Astrocyte (in vitro differentiated cells and primary cell): ENCODE data around the gene SPON2. TPM values are rescaled to one million over a fixed set of nuclear protein-coding genes. Genes with fewer than 3 reads are reported as not detected.

Experiments
- DNase-seq: peaks from one replicate; pipeline ENCODE4 v3.0.0-alpha.2; 2010; ENCODE audit warnings: low read depth
- FAIRE-seq: peaks from 2 replicates; lab custom pipeline; 2011; peaks lifted over from hg19 to GRCh38; lab: Jason Lieb, UNC
- H2AFZ ChIP-seq: 2 replicates; pipeline ENCODE4 v1.6.0; 2012; ENCODE audit warnings: low read depth, low read length, inconsistent platforms
- H3K27ac ChIP-seq: 2 replicates; pipeline ENCODE4 v1.5.1; 2011; ENCODE audit warnings: low read depth, low read length, inconsistent platforms
- H3K27me3 ChIP-seq: 2 replicates; pipeline ENCODE4 v1.6.0; 2011; ENCODE audit warnings: low read length, inconsistent platforms; ENCODE audit not compliant: insufficient read depth
- H3K36me3 ChIP-seq: 2 replicates; pipeline ENCODE4 v1.5.1; 2011; ENCODE audit warnings: low read length, inconsistent platforms; ENCODE audit not compliant: insufficient read depth
- H3K4me1 ChIP-seq: 2 replicates; pipeline ENCODE4 v1.5.1; 2011; ENCODE audit warnings: low read length, inconsistent platforms; ENCODE audit not compliant: insufficient read depth
- H3K4me2 ChIP-seq: 2 replicates; pipeline ENCODE4 v1.6.0; 2012; ENCODE audit warnings: low read length, inconsistent platforms
- H3K4me3 ChIP-seq: 2 replicates; pipeline ENCODE4 v1.5.1; 2011; ENCODE audit warnings: low read depth, mild to moderate bottlenecking, low read length, inconsistent platforms; ENCODE audit not compliant: insufficient read depth
- H3K79me2 ChIP-seq: 2 replicates; pipeline ENCODE4 v1.6.0; 2012; ENCODE audit warnings: mild to moderate bottlenecking, low read length, inconsistent platforms; ENCODE audit not compliant: insufficient read depth
- H3K9ac ChIP-seq: 2 replicates; pipeline ENCODE4 v1.6.0; 2012; ENCODE audit warnings: mild to moderate bottlenecking, low read length, inconsistent platforms
- H3K9me3 ChIP-seq: 2 replicates; pipeline ENCODE4 v1.5.1; 2012; ENCODE audit warnings: low read depth, mild to moderate bottlenecking, low read length, inconsistent platforms; ENCODE audit not compliant: insufficient read depth
- H4K20me1 ChIP-seq: 2 replicates; pipeline ENCODE4 v1.6.0; 2012; ENCODE audit warnings: low read length, inconsistent platforms; ENCODE audit not compliant: insufficient read depth
- H3K27ac Mint-ChIP-seq: one replicate; pipeline ENCODE4 v1.8.0; 2021; ENCODE audit warnings: mild to moderate bottlenecking, mixed read lengths; ENCODE audit not compliant: unreplicated experiment
- H3K27me3 Mint-ChIP-seq: one replicate; pipeline ENCODE4 v1.8.0; 2021; ENCODE audit warnings: low read depth, mixed read lengths; ENCODE audit not compliant: unreplicated experiment
- H3K36me3 Mint-ChIP-seq: one replicate; pipeline ENCODE4 v1.8.0; 2021; ENCODE audit warnings: low read depth, mixed read lengths; ENCODE audit not compliant: unreplicated experiment
- H3K4me1 Mint-ChIP-seq: one replicate; pipeline ENCODE4 v1.8.0; 2021; ENCODE audit warnings: low read depth, mixed read lengths; ENCODE audit not compliant: unreplicated experiment
- H3K4me3 Mint-ChIP-seq: one replicate; pipeline ENCODE4 v1.8.0; 2021; ENCODE audit warnings: mild to moderate bottlenecking, moderate library complexity, mixed read lengths; ENCODE audit not compliant: unreplicated experiment
- H3K9me3 Mint-ChIP-seq: one replicate; pipeline ENCODE4 v1.8.0; 2021; ENCODE audit warnings: mild to moderate bottlenecking, mixed read lengths; ENCODE audit not compliant: unreplicated experiment
- EZH2 ChIP-seq: IDR thresholded peaks from 2 replicates; pipeline ENCODE4 v1.6.1; 2012; ENCODE audit warnings: mild to moderate bottlenecking, low read length, inconsistent platforms; ENCODE audit not compliant: insufficient read depth
- total RNA-seq: library from RNA; stranded (reverse); gene quantifications from 2 replicates; pipeline ENCODE4 v1.2.1, GENCODE V29; 2021
- TF ChIP-seq, protein P1 (sequence below): IDR thresholded peaks from 2 replicates; pipeline ENCODE4 v1.5.1; 2011; ENCODE audit warnings: low read depth, mild to moderate bottlenecking, inconsistent platforms, low read length, moderate library complexity; ENCODE audit not compliant: insufficient read depth

SPON2 gene
- total RNA-seq, 1 donor from 2014 or later = 47.8 TPM

DNA sequence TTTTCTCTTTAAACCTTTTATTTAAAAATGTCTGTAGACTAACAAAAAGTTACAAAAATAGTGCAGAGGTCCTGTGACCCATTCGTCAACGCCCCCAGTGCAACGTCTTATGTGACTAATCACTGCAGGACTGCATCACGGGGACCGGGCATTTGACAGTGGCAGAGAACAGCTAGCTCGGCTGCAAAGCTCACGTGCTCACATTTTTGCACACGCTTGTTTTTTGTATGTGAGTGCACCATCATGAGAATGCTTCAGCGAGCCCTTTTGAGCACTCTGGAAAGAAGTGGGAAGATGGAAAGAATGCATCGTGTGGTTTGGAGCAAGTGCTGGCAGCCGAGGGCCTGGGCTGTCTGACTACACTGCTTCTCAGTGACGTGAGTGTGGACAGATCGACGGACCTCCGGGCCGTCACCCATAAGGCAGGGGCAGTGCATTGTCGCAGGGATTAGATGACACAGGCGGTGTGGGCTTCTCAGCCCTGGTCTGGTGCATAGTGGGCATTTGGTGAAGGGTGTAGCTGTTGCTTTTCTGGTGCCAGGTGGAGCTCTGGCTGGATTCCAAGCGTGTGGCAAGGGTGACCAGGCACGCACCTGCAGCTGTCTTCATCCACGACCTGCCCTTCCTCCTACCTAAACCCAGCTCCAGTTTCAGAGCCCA lies 17.7 kb downstream of the SPON2 start:
- Histone ChIP-seq H3K36me3 (no peaks in the 10 kb centered on the region), H3K4me2 (no peak overlapping the region), H4K20me1 (no peaks in the 10 kb centered on the region), H3K9ac (no peak overlapping the region), H3K4me1 (no peaks in the 10 kb centered on the region), H2AFZ (no peak overlapping the region), H3K4me3 (no peak overlapping the region), H3K27ac (no peak overlapping the region), H3K79me2 (no peaks in the 10 kb centered on the region), H3K9me3 (peaks cover 10% of the 10 kb centered on the region), H3K27me3 (peaks cover 25% of the 10 kb centered on the region)
- Mint-ChIP-seq H3K27ac (no peak overlapping the region), H3K36me3 (no peaks in the 10 kb centered on the region), H3K4me1 (no peaks in the 10 kb centered on the region), H3K4me3 (no peak overlapping the region), H3K27me3 (peaks cover 55% of the 10 kb centered on the region), H3K9me3 (peaks cover 20% of the 10 kb centered on the region)
- FAIRE-seq (no peak), DNase-seq (peak; percentile 24)
- no peak for TF ChIP-seq EZH2
- TF ChIP-seq, protein P1, sequence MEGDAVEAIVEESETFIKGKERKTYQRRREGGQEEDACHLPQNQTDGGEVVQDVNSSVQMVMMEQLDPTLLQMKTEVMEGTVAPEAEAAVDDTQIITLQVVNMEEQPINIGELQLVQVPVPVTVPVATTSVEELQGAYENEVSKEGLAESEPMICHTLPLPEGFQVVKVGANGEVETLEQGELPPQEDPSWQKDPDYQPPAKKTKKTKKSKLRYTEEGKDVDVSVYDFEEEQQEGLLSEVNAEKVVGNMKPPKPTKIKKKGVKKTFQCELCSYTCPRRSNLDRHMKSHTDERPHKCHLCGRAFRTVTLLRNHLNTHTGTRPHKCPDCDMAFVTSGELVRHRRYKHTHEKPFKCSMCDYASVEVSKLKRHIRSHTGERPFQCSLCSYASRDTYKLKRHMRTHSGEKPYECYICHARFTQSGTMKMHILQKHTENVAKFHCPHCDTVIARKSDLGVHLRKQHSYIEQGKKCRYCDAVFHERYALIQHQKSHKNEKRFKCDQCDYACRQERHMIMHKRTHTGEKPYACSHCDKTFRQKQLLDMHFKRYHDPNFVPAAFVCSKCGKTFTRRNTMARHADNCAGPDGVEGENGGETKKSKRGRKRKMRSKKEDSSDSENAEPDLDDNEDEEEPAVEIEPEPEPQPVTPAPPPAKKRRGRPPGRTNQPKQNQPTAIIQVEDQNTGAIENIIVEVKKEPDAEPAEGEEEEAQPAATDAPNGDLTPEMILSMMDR = no peak

DNA sequence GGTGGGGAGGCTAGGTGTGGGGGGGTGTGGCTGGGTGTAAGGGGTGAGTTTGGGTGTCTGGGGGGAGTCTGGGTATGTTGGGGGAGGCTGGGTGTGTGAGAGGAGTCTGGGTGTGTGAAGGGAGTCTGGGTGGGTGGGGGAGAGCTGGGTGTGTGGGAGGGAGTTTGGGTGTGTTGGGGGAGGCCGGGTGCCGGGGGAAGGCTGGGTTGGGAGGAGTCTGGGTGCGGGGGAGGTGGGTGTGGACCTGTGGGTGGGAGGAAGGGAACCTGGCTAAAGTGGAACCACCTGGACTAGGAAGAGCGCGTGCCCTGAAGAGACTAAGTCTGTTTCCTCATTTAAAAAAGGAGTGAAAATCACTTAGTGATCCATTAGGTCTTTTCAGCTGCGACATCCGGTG lies 18.3 kb downstream of the SPON2 start:
- Mint-ChIP-seq H3K4me3 (no peak overlapping the region), H3K27me3 (peaks cover 55% of the 10 kb centered on the region), H3K4me1 (no peaks in the 10 kb centered on the region), H3K27ac (no peak overlapping the region), H3K9me3 (peaks cover 20% of the 10 kb centered on the region), H3K36me3 (no peaks in the 10 kb centered on the region)
- Histone ChIP-seq H3K4me3 (no peak overlapping the region), H3K9me3 (peaks cover 10% of the 10 kb centered on the region), H3K9ac (no peak overlapping the region), H3K4me1 (no peaks in the 10 kb centered on the region), H4K20me1 (no peaks in the 10 kb centered on the region), H3K36me3 (no peaks in the 10 kb centered on the region), H3K27ac (no peak overlapping the region), H2AFZ (no peak overlapping the region), H3K79me2 (no peaks in the 10 kb centered on the region), H3K4me2 (no peak overlapping the region), H3K27me3 (peaks cover 24% of the 10 kb centered on the region)
- no peak for DNase-seq
- no peak for FAIRE-seq
- TF ChIP-seq, protein P1 = no peak
- no peak for TF ChIP-seq EZH2

DNA sequence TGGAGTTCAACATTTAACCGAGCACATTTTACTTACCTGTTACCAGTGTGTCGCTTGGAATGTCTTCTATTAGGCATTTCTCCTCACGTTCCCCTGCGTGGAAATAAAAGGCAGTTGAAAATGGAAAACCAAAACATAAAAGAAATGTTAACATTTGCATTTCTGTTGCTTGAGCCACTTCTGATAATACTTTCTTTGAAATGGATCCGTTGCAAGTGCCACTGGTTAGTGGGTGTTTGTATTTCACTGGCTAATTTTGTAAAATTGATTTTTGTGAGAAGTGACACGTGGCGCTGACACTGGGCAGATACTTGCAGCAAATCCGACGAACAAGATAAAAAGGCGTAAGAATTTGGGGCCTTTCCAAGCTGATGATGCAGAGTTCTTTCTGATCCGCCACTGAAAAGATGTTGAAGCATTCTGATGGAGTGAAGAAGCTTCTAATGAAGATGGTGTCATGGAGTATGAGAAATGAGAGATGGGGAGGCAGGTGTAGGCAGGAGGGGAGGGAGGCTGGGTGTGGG lies 18.8 kb downstream of the SPON2 start:
- Mint-ChIP-seq H3K36me3 (no peaks in the 10 kb centered on the region), H3K27ac (no peak overlapping the region), H3K9me3 (peaks cover 22% of the 10 kb centered on the region), H3K4me1 (no peaks in the 10 kb centered on the region), H3K27me3 (peaks cover 59% of the 10 kb centered on the region), H3K4me3 (no peak overlapping the region)
- no peak overlapping the region for H3K9ac ChIP-seq
- H3K4me3 ChIP-seq = no peak overlapping the region
- no peak overlapping the region for H3K4me2 ChIP-seq
- H3K4me1 ChIP-seq = no peaks in the 10 kb centered on the region
- H2AFZ ChIP-seq = no peak overlapping the region
- peaks cover 10% of the 10 kb centered on the region for H3K9me3 ChIP-seq
- no peak for DNase-seq
- H3K36me3 ChIP-seq = no peaks in the 10 kb centered on the region
- no peaks in the 10 kb centered on the region for H4K20me1 ChIP-seq
- H3K79me2 ChIP-seq = no peaks in the 10 kb centered on the region
- TF ChIP-seq EZH2 = no peak
- TF ChIP-seq, protein P1 = no peak
- FAIRE-seq = no peak
- H3K27me3 ChIP-seq = peaks cover 22% of the 10 kb centered on the region
- H3K27ac ChIP-seq = no peak overlapping the region
